M059J (cell line): ENCODE results near the gene NFASC. TPM values are rescaled to one million over a fixed set of nuclear protein-coding genes. Genes with fewer than 3 reads are reported as not detected.
A peak's percentile ranks its signal among the peaks of the same experiment; 100 is the strongest.

Experiments
- DNase-seq: peaks from one replicate; pipeline ENCODE4 v3.0.0-alpha.2; 2012; ENCODE audit warnings: low read depth
- total RNA-seq: library from RNA; depleted of rRNA; stranded (reverse); fragments of >200 nt; shearing (Covaris generic); gene quantifications from 2 replicates; pipeline ENCODE4 v1.2.3, GENCODE V29; 2014

The NFASC gene
- total RNA-seq, 1 experiment from 2014 or later: 24.1 TPM

GRCh38 chr1:204859861-204860267, 10.8 kb upstream of the NFASC start:
- no peak for DNase-seq

- no peak for DNase-seq
These were observed 7.6 kb upstream of the NFASC start for GRCh38 chr1:204863024-204863423.

- no peak for DNase-seq
These were observed 6.9 kb upstream of the NFASC start for GRCh38 chr1:204863730-204864129.

GRCh38 chr1:204866051-204866596, 4.5 kb upstream of the NFASC start:
- DNase-seq: no peak

GRCh38 chr1:204867203-204867602, 3.5 kb upstream of the NFASC start:
- no peak for DNase-seq

- peak; percentile 25 for DNase-seq
These were observed 2.9 kb upstream of the NFASC start for GRCh38 chr1:204867666-204868339.

- DNase-seq: no peak
These were observed 2.3 kb upstream of the NFASC start for GRCh38 chr1:204868340-204868700.

- DNase-seq: no peak
These were observed 1.6 kb upstream of the NFASC start for GRCh38 chr1:204869097-204869496.

GRCh38 chr1:204871405-204872037, 859 bp downstream of the NFASC start:
- no peak for DNase-seq

- peak; percentile 54 for DNase-seq
These were observed 1.7 kb downstream of the NFASC start for GRCh38 chr1:204872262-204872881.

GRCh38 chr1:204873176-204873575, 2.5 kb downstream of the NFASC start:
- no peak for DNase-seq

GRCh38 chr1:204873714-204874113, 3.1 kb downstream of the NFASC start:
- DNase-seq: no peak

- no peak for DNase-seq
These were observed 3.6 kb downstream of the NFASC start for GRCh38 chr1:204874274-204874673.

GRCh38 chr1:204875255-204875654, 4.6 kb downstream of the NFASC start:
- DNase-seq: no peak

GRCh38 chr1:204878621-204879234, 8.1 kb downstream of the NFASC start:
- DNase-seq: no peak

GRCh38 chr1:204879351-204879750, 8.7 kb downstream of the NFASC start:
- DNase-seq: no peak

GRCh38 chr1:204880906-204881305, 10.2 kb downstream of the NFASC start:
- no peak for DNase-seq

GRCh38 chr1:204882479-204882878, 11.8 kb downstream of the NFASC start:
- no peak for DNase-seq

GRCh38 chr1:204883405-204883804, 12.7 kb downstream of the NFASC start:
- DNase-seq: no peak

GRCh38 chr1:204885288-204885711, 14.6 kb downstream of the NFASC start:
- peak; percentile 61 for DNase-seq

GRCh38 chr1:204885790-204886189, 15.1 kb downstream of the NFASC start:
- DNase-seq: no peak

GRCh38 chr1:204887846-204888245, 17.2 kb downstream of the NFASC start:
- no peak for DNase-seq
